HG02885 (cell line): ENCODE results near the gene FOXK1.
"Not testable (repeated sequence)": the region's sequence is repeated elsewhere in the genome, so short reads cannot be mapped to it uniquely, and the experiment has no call there.

Experiments used
- ATAC-seq: cut with Tn5 transposase; IDR thresholded peaks from one replicate; pipeline ENCODE4 v1.9.1; 2021; ENCODE audit warnings: mild to moderate bottlenecking; ENCODE audit not compliant: unreplicated experiment, poor library complexity

FOXK1 gene

DNA sequence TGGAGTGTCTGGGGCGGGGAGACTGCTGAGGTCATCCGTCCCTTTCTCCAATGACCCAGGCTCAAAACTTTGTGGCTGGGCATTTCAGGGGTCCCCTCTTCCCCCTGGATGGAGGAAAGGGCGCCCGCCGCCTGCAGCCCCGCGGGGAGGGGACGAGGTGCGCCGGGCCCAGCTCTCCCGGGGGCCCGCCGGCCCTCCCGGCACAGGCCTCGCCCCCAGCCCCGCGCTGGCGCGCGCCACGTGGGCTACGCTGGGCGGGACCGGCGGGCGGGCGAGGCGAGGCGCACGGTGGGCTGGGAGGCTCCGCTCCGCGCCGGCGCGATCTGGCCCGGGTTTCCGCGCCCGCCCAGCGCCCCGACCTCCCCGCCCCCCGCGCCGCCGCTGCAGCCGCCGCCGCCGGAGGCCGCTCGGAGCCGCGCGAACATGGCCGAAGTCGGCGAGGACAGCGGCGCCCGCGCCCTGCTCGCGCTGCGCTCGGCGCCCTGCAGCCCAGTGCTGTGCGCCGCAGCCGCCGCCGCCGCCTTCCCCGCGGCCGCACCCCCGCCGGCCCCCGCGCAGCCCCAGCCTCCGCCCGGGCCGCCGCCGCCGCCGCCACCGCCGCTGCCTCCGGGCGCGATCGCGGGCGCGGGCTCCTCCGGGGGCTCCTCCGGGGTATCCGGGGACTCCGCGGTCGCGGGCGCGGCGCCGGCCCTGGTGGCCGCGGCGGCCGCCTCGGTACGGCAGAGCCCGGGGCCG is at the start of gene FOXK1:
Gene FOXK1, plus strand, starts transcription at position 410 of the 735 bp plus-strand sequence. Its CDS starts 14 bp downstream, at position 424.
- ATAC-seq, result peak; percentile 70

DNA sequence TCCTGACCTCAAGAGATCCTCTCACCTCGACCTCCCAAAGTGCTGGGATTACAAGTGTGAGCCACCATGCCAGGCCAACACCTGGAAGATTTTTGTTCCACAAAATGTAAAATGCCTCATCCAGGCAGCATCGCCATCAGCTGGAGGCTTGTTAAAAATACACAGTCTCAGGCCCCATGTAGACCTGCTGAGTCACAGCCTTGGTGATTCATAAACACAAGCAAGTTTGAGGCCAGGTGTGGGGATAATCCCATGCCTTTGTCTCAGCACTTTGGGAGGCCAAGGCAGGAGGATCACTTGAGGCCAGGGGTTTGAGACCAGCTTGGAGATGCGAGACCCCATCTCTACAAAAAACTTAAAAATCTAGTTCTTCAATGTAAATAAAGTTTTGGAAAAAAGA is 49.1 kb upstream of the FOXK1 start:
- ATAC-seq, result no peak

DNA sequence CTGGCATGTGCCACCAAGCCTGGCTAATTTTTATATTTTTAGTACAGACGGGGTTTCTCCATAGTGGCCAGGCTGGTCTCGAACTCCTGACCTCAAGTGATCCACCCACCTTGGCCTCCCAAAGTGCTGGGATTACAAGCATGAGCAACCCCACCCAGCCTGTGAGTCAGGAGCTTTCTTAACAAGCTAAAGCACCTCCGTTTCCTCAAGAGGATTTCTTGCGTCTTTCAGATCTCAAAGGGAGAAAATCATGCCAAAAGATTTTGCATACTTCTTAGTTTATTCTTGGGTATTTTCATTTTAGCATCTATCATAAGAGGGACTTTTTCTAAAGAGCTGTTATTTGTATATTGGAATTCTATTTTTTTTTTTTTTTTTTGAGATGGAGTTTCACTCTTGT is 47.9 kb upstream of the FOXK1 start:
- no peak for ATAC-seq

DNA sequence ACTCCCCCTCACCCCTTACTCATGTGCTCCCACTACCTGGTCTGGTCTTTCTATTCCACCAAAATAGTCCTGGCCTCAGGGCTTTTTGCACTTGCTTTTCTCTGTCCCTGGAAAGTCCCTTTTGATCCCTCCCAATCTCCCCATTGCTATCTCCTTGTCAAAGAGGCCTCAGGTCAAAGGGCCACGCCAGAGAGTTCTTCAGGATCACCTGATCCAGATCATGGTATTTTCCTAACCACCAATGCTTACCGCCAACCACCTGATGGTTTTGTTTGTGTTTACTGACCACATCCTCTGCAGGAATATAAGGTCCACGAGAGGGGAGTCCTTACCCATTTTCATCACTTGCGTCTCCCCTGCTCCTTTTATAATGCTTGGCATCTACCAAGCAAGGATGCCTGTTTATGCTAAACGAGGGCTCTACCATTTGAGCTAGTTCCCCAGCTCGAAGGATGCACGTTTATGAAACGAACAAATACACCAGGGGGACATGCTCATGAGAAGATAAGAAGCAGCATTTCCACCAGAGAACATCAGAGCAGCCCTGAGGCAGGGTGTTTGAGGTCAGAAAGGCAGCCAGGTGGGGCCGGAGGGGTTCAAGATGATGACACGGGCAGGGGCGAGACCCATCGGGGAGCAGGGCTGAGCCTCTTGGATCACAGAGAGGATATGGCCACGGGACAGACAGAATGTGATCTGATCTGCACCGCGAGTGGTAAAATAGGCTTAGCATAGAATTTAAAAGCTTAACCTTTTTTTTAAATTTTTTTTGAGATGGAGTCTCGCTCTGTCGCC is 43.1 kb upstream of the FOXK1 start:
- ATAC-seq, result no peak

DNA sequence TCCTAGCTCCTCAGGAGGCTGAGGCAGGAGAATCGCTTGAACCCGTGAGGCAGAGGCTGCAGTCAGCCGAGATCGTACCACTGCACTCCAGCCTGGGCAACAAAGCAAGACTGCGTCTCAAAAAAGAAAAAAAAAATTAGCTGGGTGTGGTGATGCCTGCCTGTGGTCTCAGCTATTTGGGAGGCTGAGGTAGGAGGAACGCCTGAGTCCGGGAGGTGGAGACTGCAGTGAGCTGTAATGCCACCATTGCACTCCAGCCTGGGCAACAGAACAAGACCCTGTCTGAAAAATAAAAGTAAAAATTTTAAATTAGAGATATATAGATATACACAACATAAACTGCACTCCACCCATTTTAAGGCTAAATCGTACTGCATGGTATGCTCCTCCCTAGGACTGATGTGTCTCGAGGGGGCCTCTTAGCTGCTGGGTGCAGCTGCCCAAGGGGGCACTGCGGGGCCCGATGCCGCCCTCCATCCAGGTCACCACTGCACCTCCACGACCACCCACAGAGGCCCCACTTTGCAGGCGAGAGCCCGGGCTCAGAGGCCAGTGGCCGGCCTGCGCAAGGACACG is 40.9 kb upstream of the FOXK1 start:
- ATAC-seq, result no peak

DNA sequence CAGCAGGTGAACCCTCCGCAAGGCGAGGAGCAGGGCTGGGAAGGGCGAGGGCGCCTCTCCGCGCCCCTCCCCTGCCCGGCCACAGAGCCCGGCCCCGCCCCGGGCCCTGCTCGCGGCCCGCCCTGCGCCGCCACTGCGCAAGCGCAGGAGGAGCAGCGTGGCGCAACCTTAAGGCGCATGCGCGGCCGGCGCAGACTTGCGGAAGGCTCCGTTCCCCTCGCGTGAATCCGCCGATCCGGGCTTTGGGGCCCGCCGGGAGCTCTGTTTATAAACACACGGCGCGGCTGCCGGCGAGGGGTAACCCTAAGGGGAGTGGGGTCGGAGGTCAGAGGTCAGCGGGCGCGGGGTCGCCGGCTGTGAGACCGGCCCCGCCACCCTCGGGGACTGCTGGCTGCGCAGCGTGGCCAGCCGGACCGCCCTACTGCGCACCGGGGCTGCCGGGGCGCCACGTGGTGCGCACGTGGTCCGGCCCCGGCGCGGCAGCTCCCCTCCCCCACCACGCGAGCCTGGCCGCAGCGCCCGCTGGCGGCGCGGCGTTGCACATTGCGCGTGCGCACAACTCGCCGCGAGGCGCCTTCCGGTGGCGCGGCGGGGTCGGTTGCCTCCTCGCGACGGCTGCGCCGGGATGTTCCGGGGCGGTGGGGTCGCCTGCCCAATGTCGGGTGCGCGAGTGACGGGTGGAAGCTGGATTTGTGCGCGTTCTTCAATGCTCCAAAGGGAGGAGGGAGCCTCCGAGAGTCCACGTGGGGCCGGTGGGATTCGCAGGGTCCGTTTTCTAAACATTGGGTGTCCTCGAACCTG is 40.2 kb upstream of the FOXK1 start:
- ATAC-seq, result peak; percentile 83

DNA sequence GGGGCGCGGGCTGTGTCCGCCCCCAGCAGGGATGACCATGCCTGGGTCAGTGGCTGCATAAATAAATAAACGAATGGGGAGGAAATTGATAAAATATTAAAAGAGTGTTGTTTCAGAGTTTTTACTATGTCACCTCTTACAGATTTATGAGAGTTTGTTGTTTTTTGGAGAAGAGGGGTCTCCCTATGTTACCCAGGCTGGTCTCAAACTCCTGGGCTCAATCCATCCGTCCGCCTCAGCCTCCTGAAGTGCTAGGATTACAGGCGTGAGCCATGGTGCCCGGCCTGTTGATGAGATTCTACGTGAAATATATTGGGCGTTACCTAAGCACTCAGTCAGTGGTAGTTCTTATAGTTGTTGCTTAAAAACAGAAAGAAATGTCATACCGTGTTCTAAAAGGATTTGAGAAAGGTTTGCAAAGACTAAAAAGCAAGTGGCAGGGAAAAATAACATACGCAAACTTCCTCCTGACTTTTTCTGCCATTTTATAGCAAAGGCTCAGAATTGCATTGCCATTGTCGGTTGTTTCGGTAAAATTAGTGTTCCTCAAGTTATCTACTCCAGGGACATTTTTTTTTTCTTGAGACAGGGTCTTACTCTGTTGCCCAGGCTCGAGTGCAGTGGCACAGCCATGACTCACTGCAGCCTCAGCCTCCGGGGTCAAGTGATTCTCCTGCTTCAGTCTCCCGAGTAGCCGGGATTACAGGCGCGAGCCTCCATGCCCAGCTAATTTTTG is 39.5 kb upstream of the FOXK1 start:
- no peak for ATAC-seq

DNA sequence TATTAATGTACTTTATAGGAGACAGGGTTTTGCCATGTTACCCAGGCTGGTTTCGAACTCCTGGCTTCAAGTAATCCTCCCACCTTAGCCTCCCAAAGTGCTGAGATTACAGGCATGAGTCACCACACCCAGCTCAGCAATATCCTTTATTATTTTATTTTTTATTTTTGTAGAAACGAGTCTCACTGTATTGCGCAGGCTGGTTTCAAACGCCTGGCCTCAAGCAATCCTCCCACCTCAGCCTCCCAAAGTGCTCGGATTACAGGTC is 39.0 kb upstream of the FOXK1 start:
- not testable (repeated sequence) for ATAC-seq

DNA sequence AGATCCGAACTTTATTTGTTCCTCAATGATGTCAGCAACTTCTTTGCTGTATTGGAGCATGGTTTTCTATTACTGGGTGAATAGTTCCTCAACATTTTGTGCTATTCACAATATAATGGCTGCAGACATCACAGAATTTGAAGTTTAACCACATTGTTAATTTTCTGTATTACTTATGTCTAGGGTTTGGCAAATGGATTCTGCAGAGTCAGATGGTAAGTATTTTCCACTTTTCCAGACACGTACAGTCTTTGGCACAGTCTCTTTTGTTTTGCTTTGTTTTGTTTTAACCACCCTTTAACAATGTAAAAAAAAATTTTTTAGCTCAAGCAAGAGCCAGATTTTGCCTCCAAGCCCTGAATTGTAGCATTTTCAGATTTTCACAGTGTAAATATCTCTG is 36.8 kb upstream of the FOXK1 start:
- no peak for ATAC-seq

DNA sequence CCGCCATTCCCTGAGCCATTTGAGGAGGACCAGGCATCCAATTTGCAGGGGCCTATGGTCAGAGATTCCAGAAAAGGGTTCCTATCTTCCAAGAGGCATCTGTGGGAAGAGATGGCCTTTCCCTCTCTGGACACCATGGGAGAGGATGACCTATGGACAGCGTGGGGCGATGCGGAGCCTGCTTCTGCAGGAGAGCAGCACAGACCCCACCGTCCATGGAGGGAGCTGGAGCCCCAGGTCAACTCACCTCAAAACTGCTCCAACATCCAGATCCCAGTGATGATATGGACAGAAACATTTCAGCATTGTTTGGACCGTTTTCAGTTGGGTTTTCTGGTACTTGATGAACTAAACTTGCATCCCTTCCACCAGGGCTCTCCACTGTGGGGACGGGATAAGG is 34.0 kb upstream of the FOXK1 start:
- ATAC-seq, result no peak

DNA sequence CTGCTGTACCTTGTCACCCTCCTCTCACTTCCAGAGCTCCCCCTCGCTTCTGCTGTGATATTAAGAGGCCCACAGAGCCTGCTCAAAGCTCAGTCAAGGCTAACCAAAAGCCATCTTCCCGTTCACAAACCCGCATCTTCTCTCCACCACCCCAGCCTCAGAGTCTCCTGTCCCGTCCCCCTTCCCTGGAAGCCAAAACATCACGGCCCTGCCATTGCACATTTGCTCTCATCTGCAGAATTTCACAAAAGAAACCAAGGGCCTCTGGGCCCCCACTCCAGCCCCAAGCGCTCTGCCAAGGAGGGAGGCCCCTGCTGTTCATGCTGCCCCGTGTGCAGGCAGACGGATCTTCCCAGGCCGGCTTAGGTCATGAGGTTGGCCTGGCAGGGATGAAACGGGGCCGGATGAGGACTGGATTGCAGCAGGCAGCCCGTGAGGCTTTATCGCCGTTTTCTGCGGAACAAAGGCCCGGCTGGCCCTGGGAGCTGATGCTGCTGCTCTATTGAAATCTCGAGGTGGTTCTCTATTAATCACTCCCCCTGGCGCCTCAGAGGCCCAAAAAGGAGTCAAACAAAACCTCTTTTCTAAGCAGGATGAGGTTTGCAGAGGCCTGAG is 31.6 kb upstream of the FOXK1 start:
- no peak for ATAC-seq

DNA sequence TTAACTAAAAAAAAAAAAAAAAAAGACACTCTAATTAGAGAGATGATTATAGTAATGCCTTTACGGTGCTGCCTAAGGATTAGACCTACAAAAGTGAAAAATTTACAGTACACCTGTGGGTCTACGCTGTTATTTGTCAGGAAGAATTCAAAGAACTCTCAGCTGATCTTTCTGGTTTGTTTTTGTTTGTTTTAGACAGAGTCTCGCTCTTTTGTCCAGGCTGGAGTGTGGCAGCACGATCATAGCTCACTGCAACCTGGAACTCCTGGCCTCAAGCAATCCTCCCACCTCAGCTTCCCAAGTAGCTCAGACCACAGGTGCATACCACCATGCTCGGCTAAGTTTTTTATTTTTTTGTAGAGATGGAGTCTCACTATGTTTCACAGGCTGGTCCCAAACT is 28.3 kb upstream of the FOXK1 start:
- no peak for ATAC-seq

DNA sequence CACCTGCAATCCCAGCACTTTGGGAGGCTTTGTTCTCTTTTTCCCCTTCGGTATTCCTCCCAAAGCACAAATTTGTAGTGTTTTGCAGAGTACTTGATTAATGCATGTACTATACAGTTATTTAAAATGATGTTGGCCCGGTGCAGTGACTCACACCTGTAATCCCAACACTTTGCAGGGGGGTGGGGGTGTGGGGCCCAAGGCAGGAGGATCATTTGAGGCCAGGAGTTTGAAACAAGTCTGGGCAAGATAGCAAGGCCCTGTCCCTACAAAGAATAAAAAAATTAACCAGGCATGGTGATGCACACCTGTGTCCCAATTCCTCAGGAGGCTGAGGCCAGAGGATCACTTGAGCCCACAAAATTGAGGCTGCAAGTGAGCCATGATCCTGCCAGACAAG is 26.8 kb upstream of the FOXK1 start:
- ATAC-seq, result no peak

DNA sequence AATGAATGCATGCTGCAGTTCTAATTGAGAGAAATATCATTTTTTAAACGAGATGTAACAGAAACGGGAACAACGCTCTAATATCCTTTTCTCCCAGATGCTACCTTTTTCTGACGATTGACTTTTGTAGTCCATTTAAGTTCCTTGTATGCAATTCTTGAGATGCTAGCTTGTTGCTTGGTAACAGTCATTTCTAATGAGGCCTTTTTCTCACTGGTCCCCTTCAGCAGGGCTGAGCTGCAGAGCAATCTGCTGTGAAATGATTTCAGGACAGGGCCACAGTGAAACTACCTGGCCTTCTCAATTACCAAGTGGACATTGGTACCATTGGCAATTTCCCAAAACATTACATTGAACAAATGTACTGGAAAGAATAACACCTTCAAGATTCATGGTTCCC is 26.2 kb upstream of the FOXK1 start:
- no peak for ATAC-seq

DNA sequence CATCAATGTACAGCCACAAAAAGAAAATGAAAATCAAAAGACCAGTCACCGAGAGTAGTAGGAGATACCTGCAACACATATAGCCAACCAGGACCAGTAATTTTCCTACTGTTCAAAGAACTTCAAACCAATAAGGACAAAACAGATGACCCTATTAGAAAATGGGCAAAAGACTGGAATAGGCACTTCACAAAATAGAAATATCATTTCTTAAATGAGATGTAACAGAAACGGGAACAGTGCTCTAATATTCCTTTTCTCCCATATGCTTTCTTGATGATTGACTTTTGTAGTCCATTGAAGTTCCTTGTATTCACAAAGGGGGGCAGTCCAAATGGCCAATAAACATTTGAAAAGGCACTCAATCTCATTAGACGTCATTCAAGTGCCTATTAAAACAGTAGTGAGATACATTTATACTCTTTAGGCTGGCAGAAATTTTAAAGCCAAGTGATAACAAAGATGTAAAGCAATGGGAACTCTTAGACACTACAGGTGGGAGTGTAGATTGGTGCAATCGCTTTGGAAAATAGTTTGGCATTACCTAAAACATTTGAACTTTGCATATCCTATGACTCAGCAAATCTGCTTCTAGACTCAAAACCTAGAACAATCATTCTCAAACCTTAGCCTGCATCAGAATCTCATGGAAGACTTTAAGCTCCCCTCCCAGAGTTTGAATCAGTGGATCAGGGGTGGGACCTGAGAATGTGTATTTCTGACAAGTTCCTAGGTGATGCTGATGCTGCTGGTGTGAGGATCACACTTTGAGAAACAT is 24.3 kb upstream of the FOXK1 start:
- no peak for ATAC-seq

DNA sequence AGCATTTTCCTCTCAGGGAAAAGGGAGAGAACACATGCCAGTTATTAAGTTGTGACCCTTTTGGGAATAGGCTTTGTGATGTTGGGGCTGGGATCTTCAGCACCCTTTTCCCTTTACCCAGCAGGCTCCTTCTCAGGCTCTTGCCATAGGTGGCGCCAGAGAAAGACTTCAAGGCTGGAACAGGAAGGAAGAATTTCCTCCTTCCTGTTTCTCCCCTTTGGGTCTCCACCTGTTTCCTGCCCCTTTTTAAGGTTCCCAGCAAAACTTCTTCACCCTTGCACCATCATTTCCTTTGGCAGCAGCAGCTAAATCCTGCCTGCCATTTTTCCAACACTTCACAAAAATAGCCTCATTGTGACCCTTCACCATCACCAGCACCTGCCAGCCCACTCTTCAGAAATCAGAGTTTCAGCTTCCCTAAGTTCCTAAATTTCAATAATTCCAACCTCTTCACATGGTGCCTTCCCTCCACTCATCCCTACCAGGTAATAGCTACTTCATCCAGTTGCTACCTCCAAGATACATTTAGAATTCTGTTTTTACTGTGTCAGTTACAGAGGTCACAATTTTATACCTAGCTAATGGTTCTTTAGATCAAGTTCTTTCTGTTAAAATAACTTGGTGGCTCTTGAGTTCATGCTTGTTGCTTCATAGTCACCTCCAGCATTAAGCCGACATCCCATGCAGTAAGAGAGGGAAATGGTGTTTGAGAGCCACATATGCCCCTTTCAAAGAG is 22.4 kb upstream of the FOXK1 start:
- no peak for ATAC-seq

DNA sequence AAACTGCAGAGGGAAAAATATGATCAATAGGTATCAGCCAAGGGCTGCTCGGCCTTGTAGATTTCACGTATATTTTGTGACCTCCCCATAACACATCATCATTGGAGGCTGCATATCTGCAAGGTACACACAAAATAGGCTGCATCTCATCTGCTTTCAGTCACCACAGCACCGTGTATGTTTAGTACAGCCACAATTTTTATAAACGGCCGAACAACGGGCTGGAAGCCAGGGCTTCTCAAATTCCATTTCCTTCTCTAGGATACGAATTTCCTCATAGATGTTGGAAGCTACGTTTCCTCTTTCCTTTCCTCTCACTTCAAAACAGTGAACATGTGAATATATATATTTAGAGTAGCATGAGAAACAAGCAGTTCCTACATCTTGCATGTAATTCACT is 20.2 kb upstream of the FOXK1 start:
- ATAC-seq, result no peak

DNA sequence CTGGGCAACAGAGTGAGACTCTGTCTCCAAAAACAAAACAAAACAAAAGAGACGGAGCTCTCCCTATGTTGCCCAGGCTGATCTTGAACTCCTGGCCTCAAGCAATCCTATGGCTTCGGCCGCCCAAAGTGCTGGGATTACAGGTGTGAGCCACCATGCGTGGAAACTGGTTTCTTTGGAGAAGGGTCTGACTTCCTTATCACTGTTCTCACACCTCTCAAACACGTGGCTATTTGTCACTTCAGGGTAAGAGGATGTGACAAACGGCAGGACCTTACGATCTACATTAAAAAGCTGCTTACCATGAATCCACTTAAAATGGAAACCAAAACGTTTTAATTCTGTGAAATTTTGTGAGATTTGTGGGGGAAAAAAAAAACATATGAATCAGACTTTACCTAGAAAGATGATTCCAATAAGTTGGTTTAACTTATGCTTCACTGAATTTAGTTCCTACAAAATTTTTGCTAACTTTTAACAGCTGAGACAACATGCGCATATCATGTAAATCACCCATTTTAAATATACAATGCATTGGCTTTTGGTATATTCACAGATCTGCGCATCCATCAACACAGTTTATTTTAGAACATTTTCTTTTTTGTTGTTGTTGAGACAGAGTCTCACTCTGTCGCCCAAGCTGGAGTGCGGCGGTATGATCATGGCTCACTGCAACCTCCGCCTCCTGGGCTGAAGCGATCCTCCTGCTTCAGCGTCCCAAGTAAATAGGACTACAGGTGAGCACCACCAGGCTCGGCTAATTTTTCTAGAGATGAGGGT is 18.7 kb upstream of the FOXK1 start:
- ATAC-seq, result no peak
